ENCODE results near the gene IFI27L2. TPM values are rescaled to one million over a fixed set of nuclear protein-coding genes. Genes with fewer than 3 reads are reported as not detected.
"Not testable (repeated sequence)": the region's sequence is repeated elsewhere in the genome, so short reads cannot be mapped to it uniquely, and the experiment has no call there.

IFI27L2 gene
- polyA plus RNA-seq, 1 of the 3 experiments (the other 2 are of a cell fraction): 200 TPM

DNA sequence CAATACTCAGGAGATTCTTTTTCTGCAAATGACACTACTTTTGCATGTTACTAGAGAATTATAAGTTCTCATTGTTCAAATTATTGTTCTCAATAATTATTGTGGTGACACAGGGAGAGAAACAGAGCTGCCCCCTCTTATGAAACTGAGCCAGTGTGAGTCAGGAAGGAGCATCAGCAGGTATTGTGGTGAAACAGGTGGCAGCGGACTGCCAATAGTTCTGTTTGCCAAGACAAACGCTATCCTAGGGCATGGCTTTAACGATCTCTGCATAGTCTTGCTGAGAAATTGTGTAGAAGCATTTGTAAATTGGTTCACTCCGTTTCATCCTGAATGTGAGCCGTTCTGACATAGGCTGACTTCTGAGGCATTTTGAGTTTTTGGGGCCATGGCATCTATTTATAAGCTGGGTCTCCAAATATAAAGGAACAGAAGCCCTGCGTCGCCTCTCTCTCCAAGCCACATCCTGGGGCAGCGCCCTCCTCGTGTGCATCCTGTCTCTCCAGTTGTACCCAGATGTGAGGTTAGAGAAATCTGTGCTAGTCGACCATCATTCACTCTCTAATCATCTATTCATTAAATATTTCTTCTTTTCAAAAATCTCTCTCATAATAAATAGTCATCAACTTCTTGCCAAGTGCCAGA is 29.0 kb upstream of the IFI27L2 start:
- no peaks in the 10 kb centered on the region for H3K79me2 ChIP-seq (ENCODE audit: insufficient read depth)
- no peaks in the 10 kb centered on the region for H3F3A ChIP-seq (replicated peaks; ENCODE audit: insufficient read depth)
- H4K20me1 ChIP-seq (ENCODE audit: insufficient read depth): no peaks in the 10 kb centered on the region
- no peaks in the 10 kb centered on the region for H3K9me2 ChIP-seq
- no peak overlapping the region for H3K4me3 ChIP-seq (ENCODE audit: low read depth in 2 of 2, low read length in 1 of 2)
- no peak for DNase-seq
- ChIA-PET POLR2A (no interaction called here), CTCF (interaction anchor here (0.6 to 1.6 kb wide), 3 partner anchors 22 to 122 kb away, joined by 3 to 6 read pairs (median 4); no protein-coding TSS in a partner anchor)
- no peak overlapping the region for H3K27ac ChIP-seq (ENCODE audit: low read depth in 2 of 2, low read length in 1 of 2)
- H3K4me1 ChIP-seq (ENCODE audit: control insufficient read depth in 1 of 2, insufficient read depth in 2 of 2, low read depth in 1 of 2, low read length in 1 of 2): peaks cover 0 to 4% of the 10 kb centered on the region in 2 experiments; a peak in 1 of 4 replicates
- no peak overlapping the region for H3K4me2 ChIP-seq
- no peak overlapping the region for H3K9ac ChIP-seq
- H3K9me3 ChIP-seq: no peaks in the 10 kb centered on the region
- no peak overlapping the region for H2AFZ ChIP-seq (ENCODE audit: low read depth)
- no peaks in the 10 kb centered on the region for H3K36me3 ChIP-seq (replicated peaks in 1 of 2; ENCODE audit: control insufficient read depth in 1 of 2, insufficient read depth in 2 of 2, low read length in 1 of 2)
- 44% methylated on average over 10 of the region's 10 CpGs for WGBS (ENCODE audit: low lambda C conversion rate)
- TF ChIP-seq, protein P1, sequence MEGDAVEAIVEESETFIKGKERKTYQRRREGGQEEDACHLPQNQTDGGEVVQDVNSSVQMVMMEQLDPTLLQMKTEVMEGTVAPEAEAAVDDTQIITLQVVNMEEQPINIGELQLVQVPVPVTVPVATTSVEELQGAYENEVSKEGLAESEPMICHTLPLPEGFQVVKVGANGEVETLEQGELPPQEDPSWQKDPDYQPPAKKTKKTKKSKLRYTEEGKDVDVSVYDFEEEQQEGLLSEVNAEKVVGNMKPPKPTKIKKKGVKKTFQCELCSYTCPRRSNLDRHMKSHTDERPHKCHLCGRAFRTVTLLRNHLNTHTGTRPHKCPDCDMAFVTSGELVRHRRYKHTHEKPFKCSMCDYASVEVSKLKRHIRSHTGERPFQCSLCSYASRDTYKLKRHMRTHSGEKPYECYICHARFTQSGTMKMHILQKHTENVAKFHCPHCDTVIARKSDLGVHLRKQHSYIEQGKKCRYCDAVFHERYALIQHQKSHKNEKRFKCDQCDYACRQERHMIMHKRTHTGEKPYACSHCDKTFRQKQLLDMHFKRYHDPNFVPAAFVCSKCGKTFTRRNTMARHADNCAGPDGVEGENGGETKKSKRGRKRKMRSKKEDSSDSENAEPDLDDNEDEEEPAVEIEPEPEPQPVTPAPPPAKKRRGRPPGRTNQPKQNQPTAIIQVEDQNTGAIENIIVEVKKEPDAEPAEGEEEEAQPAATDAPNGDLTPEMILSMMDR (IDR thresholded peaks at IDR 0.05): no peak
- TF ChIP-seq FOXM1 (IDR thresholded peaks at IDR 0.05; ENCODE audit: low read depth) (no peak), NFIC (IDR thresholded peaks at IDR 0.05; ENCODE audit: borderline replicate concordance) (no peak), GABPA (IDR thresholded peaks at IDR 0.05; ENCODE audit: low read depth) (no peak), MXI1 (IDR thresholded peaks at IDR 0.05; ENCODE audit: low read depth, low read length) (no peak), CHD2 (IDR thresholded peaks at IDR 0.05; ENCODE audit: low read length, partially characterized antibody) (no peak)
- TF ChIP-seq, protein P2, sequence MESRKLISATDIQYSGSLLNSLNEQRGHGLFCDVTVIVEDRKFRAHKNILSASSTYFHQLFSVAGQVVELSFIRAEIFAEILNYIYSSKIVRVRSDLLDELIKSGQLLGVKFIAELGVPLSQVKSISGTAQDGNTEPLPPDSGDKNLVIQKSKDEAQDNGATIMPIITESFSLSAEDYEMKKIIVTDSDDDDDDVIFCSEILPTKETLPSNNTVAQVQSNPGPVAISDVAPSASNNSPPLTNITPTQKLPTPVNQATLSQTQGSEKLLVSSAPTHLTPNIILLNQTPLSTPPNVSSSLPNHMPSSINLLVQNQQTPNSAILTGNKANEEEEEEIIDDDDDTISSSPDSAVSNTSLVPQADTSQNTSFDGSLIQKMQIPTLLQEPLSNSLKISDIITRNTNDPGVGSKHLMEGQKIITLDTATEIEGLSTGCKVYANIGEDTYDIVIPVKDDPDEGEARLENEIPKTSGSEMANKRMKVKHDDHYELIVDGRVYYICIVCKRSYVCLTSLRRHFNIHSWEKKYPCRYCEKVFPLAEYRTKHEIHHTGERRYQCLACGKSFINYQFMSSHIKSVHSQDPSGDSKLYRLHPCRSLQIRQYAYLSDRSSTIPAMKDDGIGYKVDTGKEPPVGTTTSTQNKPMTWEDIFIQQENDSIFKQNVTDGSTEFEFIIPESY (IDR thresholded peaks at IDR 0.05; ENCODE audit: borderline replicate concordance, low read depth): no peak
- peaks cover 10% of the 10 kb centered on the region; the same call in 1 of the 2 replicates for H3K27me3 ChIP-seq (ENCODE audit: insufficient read depth)

DNA sequence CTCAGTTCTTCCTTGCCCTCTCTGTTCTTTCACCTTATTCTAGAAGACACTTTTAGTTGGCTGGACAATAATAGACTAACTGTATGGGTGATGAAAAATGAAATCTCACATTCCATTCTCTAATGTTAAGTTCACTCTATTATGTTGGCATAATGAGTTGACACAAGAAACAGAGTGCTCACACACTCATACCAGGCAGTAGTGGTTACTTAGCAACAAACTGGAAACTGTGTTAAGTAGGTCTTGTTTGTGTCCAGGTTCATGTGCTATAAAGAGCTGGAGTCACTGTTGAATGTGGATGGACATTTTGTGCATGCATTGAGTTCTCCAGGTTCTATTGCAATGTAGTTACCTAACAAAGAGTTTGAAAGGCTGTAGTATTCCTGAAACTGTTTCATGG is 27.8 kb upstream of the IFI27L2 start:
- no peaks in the 10 kb centered on the region for H3K36me3 ChIP-seq (replicated peaks in 1 of 2; ENCODE audit: control insufficient read depth in 1 of 2, insufficient read depth in 2 of 2, low read length in 1 of 2)
- no peak overlapping the region for H3K9ac ChIP-seq
- no peaks in the 10 kb centered on the region for H3F3A ChIP-seq (replicated peaks; ENCODE audit: insufficient read depth)
- ChIA-PET CTCF (interaction anchor here (0.6 to 2.3 kb wide), 4 partner anchors 9 to 25 kb away, joined by 3 to 7 read pairs (median 4); no protein-coding TSS in a partner anchor), POLR2A (no interaction called here)
- no peak overlapping the region for H3K4me3 ChIP-seq (ENCODE audit: low read depth in 2 of 2, low read length in 1 of 2)
- no peaks in the 10 kb centered on the region for H3K9me2 ChIP-seq
- H3K4me2 ChIP-seq: no peak overlapping the region
- TF ChIP-seq MXI1 (IDR thresholded peaks at IDR 0.05; ENCODE audit: low read depth, low read length) (no peak), MEF2A (IDR thresholded peaks at IDR 0.05; ENCODE audit: borderline replicate concordance, low read depth) (no peak), NFIC (IDR thresholded peaks at IDR 0.05; ENCODE audit: borderline replicate concordance) (no peak), SMC3 (IDR thresholded peaks at IDR 0.05; ENCODE audit: low read depth, low read length) (no peak), RFX5 (IDR thresholded peaks at IDR 0.05; ENCODE audit: low read length) (no peak), YY1 (IDR thresholded peaks at IDR 0.05; ENCODE audit: low read depth) (no peak), TCF12 (IDR thresholded peaks at IDR 0.05) (no peak), EZH2phosphoT487 (IDR thresholded peaks at IDR 0.05; ENCODE audit: borderline replicate concordance, low read depth) (no peak), SIN3A (IDR thresholded peaks at IDR 0.05; ENCODE audit: borderline replicate concordance, low read depth, low read length) (no peak), RXRA (IDR thresholded peaks at IDR 0.05; ENCODE audit: borderline replicate concordance, low read depth) (no peak)
- TF ChIP-seq, protein P3, sequence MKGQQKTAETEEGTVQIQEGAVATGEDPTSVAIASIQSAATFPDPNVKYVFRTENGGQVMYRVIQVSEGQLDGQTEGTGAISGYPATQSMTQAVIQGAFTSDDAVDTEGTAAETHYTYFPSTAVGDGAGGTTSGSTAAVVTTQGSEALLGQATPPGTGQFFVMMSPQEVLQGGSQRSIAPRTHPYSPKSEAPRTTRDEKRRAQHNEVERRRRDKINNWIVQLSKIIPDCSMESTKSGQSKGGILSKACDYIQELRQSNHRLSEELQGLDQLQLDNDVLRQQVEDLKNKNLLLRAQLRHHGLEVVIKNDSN (IDR thresholded peaks at IDR 0.05; ENCODE audit: borderline replicate concordance, low read depth): no peak
- TF ChIP-seq, protein P4, sequence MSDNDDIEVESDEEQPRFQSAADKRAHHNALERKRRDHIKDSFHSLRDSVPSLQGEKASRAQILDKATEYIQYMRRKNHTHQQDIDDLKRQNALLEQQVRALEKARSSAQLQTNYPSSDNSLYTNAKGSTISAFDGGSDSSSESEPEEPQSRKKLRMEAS (IDR thresholded peaks at IDR 0.05; ENCODE audit: low read depth): no peak
- no peak for DNase-seq
- H3K9me3 ChIP-seq: no peaks in the 10 kb centered on the region
- H2AFZ ChIP-seq (ENCODE audit: low read depth): no peak overlapping the region
- H3K4me1 ChIP-seq (ENCODE audit: control insufficient read depth in 1 of 2, insufficient read depth in 2 of 2, low read depth in 1 of 2, low read length in 1 of 2): peaks cover 0 to 3% of the 10 kb centered on the region in 2 experiments; a peak in 1 of 4 replicates
- peaks cover 10% of the 10 kb centered on the region; the same call in 1 of the 2 replicates for H3K27me3 ChIP-seq (ENCODE audit: insufficient read depth)
- H4K20me1 ChIP-seq (ENCODE audit: insufficient read depth): no peaks in the 10 kb centered on the region
- H3K27ac ChIP-seq (ENCODE audit: low read depth in 2 of 2, low read length in 1 of 2): no peak overlapping the region
- H3K79me2 ChIP-seq (ENCODE audit: insufficient read depth): no peaks in the 10 kb centered on the region

DNA sequence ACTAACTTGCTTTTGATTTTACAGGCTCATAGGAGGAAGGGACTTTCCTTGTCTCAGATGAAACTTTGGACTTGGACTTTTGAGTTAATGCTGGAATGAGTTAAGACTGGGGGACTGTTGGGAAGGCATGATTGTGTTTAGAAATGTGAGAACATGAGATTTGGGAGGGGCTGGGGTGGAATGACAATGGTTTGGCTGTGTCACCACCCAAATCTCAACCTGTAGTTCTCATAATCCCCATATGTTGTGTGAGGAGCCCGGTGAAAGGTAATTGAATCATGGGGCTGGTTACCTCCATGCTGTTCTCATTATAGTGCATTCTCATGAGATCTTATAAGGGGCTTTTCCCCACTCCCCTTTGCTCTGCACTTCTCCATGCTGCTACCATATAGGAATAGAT is 26.7 kb upstream of the IFI27L2 start:
- H3K27ac ChIP-seq (ENCODE audit: low read depth in 2 of 2, low read length in 1 of 2); H3K4me3 ChIP-seq (ENCODE audit: low read depth in 2 of 2, low read length in 1 of 2); DNase-seq; H3K9ac ChIP-seq; H3K4me2 ChIP-seq; H3K79me2 ChIP-seq (ENCODE audit: insufficient read depth); H3F3A ChIP-seq (replicated peaks; ENCODE audit: insufficient read depth); H3K9me3 ChIP-seq; H4K20me1 ChIP-seq (ENCODE audit: insufficient read depth); POLR2A ChIA-PET; H3K9me2 ChIP-seq; H3K36me3 ChIP-seq (replicated peaks in 1 of 2; ENCODE audit: control insufficient read depth in 1 of 2, insufficient read depth in 2 of 2, low read length in 1 of 2); H2AFZ ChIP-seq (ENCODE audit: low read depth); H3K4me1 ChIP-seq (ENCODE audit: control insufficient read depth in 1 of 2, insufficient read depth in 2 of 2, low read depth in 1 of 2, low read length in 1 of 2): not testable (repeated sequence)
- CTCF ChIA-PET: interaction anchor here (2.3 kb wide), 1 partner anchor 24 kb away, joined by 7 read pairs; no protein-coding TSS in a partner anchor
- H3K27me3 ChIP-seq (ENCODE audit: insufficient read depth): peaks cover 10% of the 10 kb centered on the region; the same call in 1 of the 2 replicates
- WGBS (ENCODE audit: low lambda C conversion rate): 9% methylated on average over 1 of the region's 1 CpG
